ENCODE results near the gene SLAMF6.
"Not testable (repeated sequence)": the region's sequence is repeated elsewhere in the genome, so short reads cannot be mapped to it uniquely, and the experiment has no call there.

Gene SLAMF6

GRCh38 chr1:160515908-160516307 is 7.1 kb downstream of the SLAMF6 start:
- not testable (repeated sequence) for H4K8ac ChIP-seq (ENCODE audit: low read depth, low read length); H3K14ac ChIP-seq (ENCODE audit: low read length); H3K18ac ChIP-seq (ENCODE audit: low read length); H3K36me3 ChIP-seq (replicated peaks in 1 of 2; ENCODE audit: control insufficient read depth in 2 of 2, insufficient read depth in 2 of 2, low read length in 2 of 2); DNase-seq (ENCODE audit: low spot score); H3K4me3 ChIP-seq (ENCODE audit: low read length in 2 of 2); H3K9ac ChIP-seq (ENCODE audit: low read depth, low read length, poor library complexity); H2AFZ ChIP-seq (ENCODE audit: low read length); H2AK5ac ChIP-seq (ENCODE audit: low read depth, low read length); H2BK12ac ChIP-seq (ENCODE audit: low read length); H3K9me3 ChIP-seq (replicated peaks in 1 of 2; ENCODE audit: control insufficient read depth in 2 of 2, insufficient read depth in 1 of 2, low read depth in 1 of 2, low read length in 2 of 2); H3K23ac ChIP-seq (ENCODE audit: low read depth, low read length, poor library complexity); H2BK5ac ChIP-seq (ENCODE audit: low read length); H3K4ac ChIP-seq (ENCODE audit: low read length); H3K4me1 ChIP-seq (ENCODE audit: control insufficient read depth in 2 of 2, insufficient read depth in 1 of 2, low read depth in 1 of 2, low read length in 2 of 2); H3K79me1 ChIP-seq (ENCODE audit: low read depth, low read length); H2BK120ac ChIP-seq (ENCODE audit: low read depth, low read length); H4K91ac ChIP-seq (ENCODE audit: low read depth, low read length, poor library complexity); H3K4me2 ChIP-seq (ENCODE audit: insufficient read depth, low read length, poor library complexity, severe bottlenecking); H2BK15ac ChIP-seq (ENCODE audit: low read length); H3K27me3 ChIP-seq (ENCODE audit: control insufficient read depth in 3 of 3, insufficient read depth in 3 of 3, low read depth in 1 of 3, low read length in 3 of 3); H3K27ac ChIP-seq (replicated peaks; ENCODE audit: low read length)
- WGBS, 2 donors (ENCODE audit: extremely low coverage in 2 of 2, insufficient read length in 2 of 2, insufficient replicate concordance in 1 of 2) = no CpG with 5 or more reads among the region's 1 CpG

GRCh38 chr1:160504651-160505050 is 18.4 kb downstream of the SLAMF6 start:
- Histone ChIP-seq H3K4ac (ENCODE audit: low read length) (no peak overlapping the region), H3K14ac (ENCODE audit: low read length) (no peak overlapping the region), H3K9ac (ENCODE audit: low read depth, low read length, poor library complexity) (no peak overlapping the region), H4K91ac (ENCODE audit: low read depth, low read length, poor library complexity) (no peak overlapping the region), H3K23ac (ENCODE audit: low read depth, low read length, poor library complexity) (no peak overlapping the region), H2AFZ (ENCODE audit: low read length) (no peak overlapping the region), H3K27ac (replicated peaks; ENCODE audit: low read length) (no peak overlapping the region), H4K8ac (ENCODE audit: low read depth, low read length) (no peak overlapping the region), H3K27me3 (ENCODE audit: control insufficient read depth in 3 of 3, insufficient read depth in 3 of 3, low read depth in 1 of 3, low read length in 3 of 3) (no peaks in the 10 kb centered on the region), H3K18ac (ENCODE audit: low read length) (no peak overlapping the region), H2BK5ac (ENCODE audit: low read length) (no peak overlapping the region), H3K4me1 (ENCODE audit: control insufficient read depth in 2 of 2, insufficient read depth in 1 of 2, low read depth in 1 of 2, low read length in 2 of 2) (no peaks in the 10 kb centered on the region), H2BK120ac (ENCODE audit: low read depth, low read length) (no peak overlapping the region), H2BK15ac (ENCODE audit: low read length) (no peak overlapping the region), H2BK12ac (ENCODE audit: low read length) (no peak overlapping the region), H3K36me3 (replicated peaks in 1 of 2; ENCODE audit: control insufficient read depth in 2 of 2, insufficient read depth in 2 of 2, low read length in 2 of 2) (no peaks in the 10 kb centered on the region), H3K79me1 (ENCODE audit: low read depth, low read length) (no peaks in the 10 kb centered on the region), H3K4me2 (ENCODE audit: insufficient read depth, low read length, poor library complexity, severe bottlenecking) (no peak overlapping the region), H3K9me3 (replicated peaks in 1 of 2; ENCODE audit: control insufficient read depth in 2 of 2, insufficient read depth in 1 of 2, low read depth in 1 of 2, low read length in 2 of 2) (no peaks in the 10 kb centered on the region), H3K4me3 (ENCODE audit: low read length in 2 of 2) (no peak overlapping the region), H2AK5ac (ENCODE audit: low read depth, low read length) (no peak overlapping the region)
- no CpG with 5 or more reads among the region's 2 CpGs for WGBS, 2 donors (ENCODE audit: extremely low coverage in 2 of 2, insufficient read length in 2 of 2, insufficient replicate concordance in 1 of 2)
- no peak for DNase-seq (ENCODE audit: low spot score)

- H3K79me1 ChIP-seq (ENCODE audit: low read depth, low read length) = no peaks in the 10 kb centered on the region
- H2BK5ac ChIP-seq (ENCODE audit: low read length) = no peak overlapping the region
- H4K91ac ChIP-seq (ENCODE audit: low read depth, low read length, poor library complexity) = no peak overlapping the region
- no peaks in the 10 kb centered on the region for H3K36me3 ChIP-seq (replicated peaks in 1 of 2; ENCODE audit: control insufficient read depth in 2 of 2, insufficient read depth in 2 of 2, low read length in 2 of 2)
- no peak overlapping the region for H3K4me3 ChIP-seq (ENCODE audit: low read length in 2 of 2)
- no peak for DNase-seq (ENCODE audit: low spot score)
- H4K8ac ChIP-seq (ENCODE audit: low read depth, low read length) = no peak overlapping the region
- no peak overlapping the region for H3K27ac ChIP-seq (replicated peaks; ENCODE audit: low read length)
- H2AFZ ChIP-seq (ENCODE audit: low read length) = no peak overlapping the region
- H3K18ac ChIP-seq (ENCODE audit: low read length) = no peak overlapping the region
- no peak overlapping the region for H3K4me2 ChIP-seq (ENCODE audit: insufficient read depth, low read length, poor library complexity, severe bottlenecking)
- H3K9me3 ChIP-seq (replicated peaks in 1 of 2; ENCODE audit: control insufficient read depth in 2 of 2, insufficient read depth in 1 of 2, low read depth in 1 of 2, low read length in 2 of 2) = no peaks in the 10 kb centered on the region
- no peak overlapping the region for H2BK15ac ChIP-seq (ENCODE audit: low read length)
- no peak overlapping the region for H3K9ac ChIP-seq (ENCODE audit: low read depth, low read length, poor library complexity)
- no peak overlapping the region for H2AK5ac ChIP-seq (ENCODE audit: low read depth, low read length)
- no peaks in the 10 kb centered on the region for H3K4me1 ChIP-seq (ENCODE audit: control insufficient read depth in 2 of 2, insufficient read depth in 1 of 2, low read depth in 1 of 2, low read length in 2 of 2)
- H3K23ac ChIP-seq (ENCODE audit: low read depth, low read length, poor library complexity) = no peak overlapping the region
- no peaks in the 10 kb centered on the region for H3K27me3 ChIP-seq (ENCODE audit: control insufficient read depth in 3 of 3, insufficient read depth in 3 of 3, low read depth in 1 of 3, low read length in 3 of 3)
- H2BK12ac ChIP-seq (ENCODE audit: low read length) = no peak overlapping the region
- no peak overlapping the region for H2BK120ac ChIP-seq (ENCODE audit: low read depth, low read length)
- H3K4ac ChIP-seq (ENCODE audit: low read length) = no peak overlapping the region
- no CpG with 5 or more reads among the region's 6 CpGs for WGBS, 2 donors (ENCODE audit: extremely low coverage in 2 of 2, insufficient read length in 2 of 2, insufficient replicate concordance in 1 of 2)
- H3K14ac ChIP-seq (ENCODE audit: low read length) = no peak overlapping the region
Measured at GRCh38 chr1:160503087-160503486, 20.0 kb downstream of the SLAMF6 start.

DNA sequence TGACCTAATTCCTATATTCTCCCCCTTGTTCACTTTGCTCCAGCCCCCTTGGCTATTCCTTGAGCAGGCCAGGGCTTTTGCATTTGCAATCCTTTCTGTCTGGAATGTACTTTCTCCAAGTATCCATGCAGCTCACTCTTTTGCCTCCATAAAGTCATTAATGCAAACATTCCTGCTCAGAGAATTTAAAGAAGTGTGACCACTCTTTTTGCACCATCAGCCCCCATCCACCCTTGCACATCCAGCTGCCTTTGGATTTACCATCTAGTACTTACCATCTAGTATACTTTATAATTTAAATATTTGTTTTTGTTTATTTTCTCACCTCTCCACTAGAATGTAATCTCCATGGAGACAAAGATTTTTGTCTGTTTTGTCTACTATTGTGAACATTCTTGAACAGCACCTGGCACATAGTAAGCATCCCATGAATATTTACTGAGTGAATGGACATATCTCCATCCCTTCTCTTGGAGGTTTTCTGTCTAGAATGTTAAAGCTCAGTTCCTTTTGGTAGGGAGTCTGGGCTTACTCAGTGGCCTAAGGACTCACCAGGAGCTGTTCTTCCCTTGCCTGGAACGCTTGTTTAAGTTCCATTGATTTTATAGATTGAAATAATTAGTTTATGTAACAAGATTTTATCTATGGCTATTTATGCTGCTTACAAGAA is 22.6 kb downstream of the SLAMF6 start:
- no peak overlapping the region for H2BK12ac ChIP-seq (ENCODE audit: low read length)
- H3K18ac ChIP-seq (ENCODE audit: low read length) = no peak overlapping the region
- H3K23ac ChIP-seq (ENCODE audit: low read depth, low read length, poor library complexity) = no peak overlapping the region
- H2BK5ac ChIP-seq (ENCODE audit: low read length) = no peak overlapping the region
- H3K4me1 ChIP-seq (ENCODE audit: control insufficient read depth in 2 of 2, insufficient read depth in 1 of 2, low read depth in 1 of 2, low read length in 2 of 2) = no peaks in the 10 kb centered on the region
- no peak overlapping the region for H2AK5ac ChIP-seq (ENCODE audit: low read depth, low read length)
- no CpG with 5 or more reads among the region's 1 CpG for WGBS, 2 donors (ENCODE audit: extremely low coverage in 2 of 2, insufficient read length in 2 of 2, insufficient replicate concordance in 1 of 2)
- H3K4ac ChIP-seq (ENCODE audit: low read length) = no peak overlapping the region
- H3K36me3 ChIP-seq (replicated peaks in 1 of 2; ENCODE audit: control insufficient read depth in 2 of 2, insufficient read depth in 2 of 2, low read length in 2 of 2) = no peaks in the 10 kb centered on the region
- H3K14ac ChIP-seq (ENCODE audit: low read length) = no peak overlapping the region
- H3K27ac ChIP-seq (replicated peaks; ENCODE audit: low read length) = no peak overlapping the region
- H4K91ac ChIP-seq (ENCODE audit: low read depth, low read length, poor library complexity) = no peak overlapping the region
- no peak overlapping the region for H4K8ac ChIP-seq (ENCODE audit: low read depth, low read length)
- H3K4me3 ChIP-seq (ENCODE audit: low read length in 2 of 2) = no peak overlapping the region
- no peak for DNase-seq (ENCODE audit: low spot score)
- H2BK15ac ChIP-seq (ENCODE audit: low read length) = no peak overlapping the region
- no peaks in the 10 kb centered on the region for H3K79me1 ChIP-seq (ENCODE audit: low read depth, low read length)
- H3K9me3 ChIP-seq (replicated peaks in 1 of 2; ENCODE audit: control insufficient read depth in 2 of 2, insufficient read depth in 1 of 2, low read depth in 1 of 2, low read length in 2 of 2) = no peaks in the 10 kb centered on the region
- no peaks in the 10 kb centered on the region for H3K27me3 ChIP-seq (ENCODE audit: control insufficient read depth in 3 of 3, insufficient read depth in 3 of 3, low read depth in 1 of 3, low read length in 3 of 3)
- no peak overlapping the region for H3K9ac ChIP-seq (ENCODE audit: low read depth, low read length, poor library complexity)
- H2AFZ ChIP-seq (ENCODE audit: low read length) = no peak overlapping the region
- no peak overlapping the region for H3K4me2 ChIP-seq (ENCODE audit: insufficient read depth, low read length, poor library complexity, severe bottlenecking)
- H2BK120ac ChIP-seq (ENCODE audit: low read depth, low read length) = no peak overlapping the region

Measured in neuronal stem cell (in vitro differentiated cells).